ENCODE data around the gene MN1. TPM values are rescaled to one million over a fixed set of nuclear protein-coding genes. Genes with fewer than 3 reads are reported as not detected.

MN1 gene
- polyA plus RNA-seq, 3 donors, result 0.06 to 0.38 (median 0.29) TPM

DNA sequence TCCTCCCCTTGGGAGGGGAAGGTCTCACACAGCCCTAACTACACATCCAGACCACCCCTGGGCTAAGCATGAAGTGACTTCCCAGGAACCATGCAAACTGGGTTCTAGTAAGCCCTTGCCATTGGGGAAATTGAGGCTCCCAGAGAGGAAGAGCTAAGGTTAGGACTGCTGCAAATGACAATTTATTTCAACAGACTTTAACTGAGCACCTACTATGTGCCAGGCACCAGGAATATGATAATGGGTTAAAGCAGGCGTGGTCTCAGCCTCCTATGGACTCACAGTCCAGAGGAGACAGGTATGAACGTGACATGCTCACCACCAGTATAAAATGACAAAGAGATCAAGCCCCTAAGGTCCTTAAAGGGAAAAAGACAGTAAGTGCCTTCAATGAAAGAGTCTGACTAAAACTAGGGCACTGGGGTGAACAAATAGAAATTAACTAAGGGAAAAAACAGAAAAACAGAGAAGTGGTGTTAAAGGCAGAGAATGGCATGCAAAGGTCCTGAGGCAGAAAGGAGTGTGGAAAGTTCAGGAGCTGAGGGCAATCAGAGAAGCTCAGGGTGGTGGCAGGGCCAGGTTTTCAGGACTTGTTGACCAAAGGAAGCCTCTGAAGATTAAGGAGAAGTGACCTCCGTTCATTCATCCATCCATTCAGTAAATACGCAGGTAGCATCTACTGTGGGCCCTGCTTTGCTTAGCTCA lies 14.4 kb upstream of the MN1 start:
- H3K4me2 ChIP-seq (replicated peaks; ENCODE audit: extremely low read depth, low read length, poor library complexity, severe bottlenecking), result no peak overlapping the region
- H3K27me3 ChIP-seq (ENCODE audit: control insufficient read depth in 2 of 2, insufficient read depth in 2 of 2, low read length in 2 of 2), result no peaks in the 10 kb centered on the region
- Mint-ChIP-seq H3K36me3 (no peaks in the 10 kb centered on the region), H3K4me3 (no peak overlapping the region), H3K27ac (no peak overlapping the region), H3K4me1 (no peaks in the 10 kb centered on the region), H3K27me3 (ENCODE audit: low read depth in 3 of 3) (peaks cover 1 to 6% (median 2%) of the 10 kb centered on the region in 3 donors), H3K9me3 (peaks cover 0 to 2% (median 0%) of the 10 kb centered on the region in 7 donors)
- no peak for DNase-seq
- no peak overlapping the region for H3K4me3 ChIP-seq (replicated peaks in 1 of 3; ENCODE audit: low read depth in 2 of 3, low read length in 3 of 3)
- no peak overlapping the region for H2AFZ ChIP-seq (ENCODE audit: insufficient read depth, low read depth, low read length, poor library complexity, severe bottlenecking)
- no peak for TF ChIP-seq CTCF (IDR thresholded peaks at IDR 0.05)
- H3K4me1 ChIP-seq (ENCODE audit: control insufficient read depth in 1 of 2, insufficient read depth in 2 of 2, low read length in 2 of 2), result no peaks in the 10 kb centered on the region
- no peaks in the 10 kb centered on the region for H3K79me2 ChIP-seq (ENCODE audit: insufficient read depth, low read length)
- intact Hi-C loops (cut with micrococcal nuclease), result loop anchor here in 1 of 2 donors (10.0 kb wide), 1 partner anchor 1051 kb away; no protein-coding TSS in a partner anchor
- H3K9me3 ChIP-seq (replicated peaks in 1 of 2; ENCODE audit: control insufficient read depth in 1 of 2, insufficient read depth in 1 of 2, low read length in 2 of 2), result no peaks in the 10 kb centered on the region
- H4K20me1 ChIP-seq (ENCODE audit: insufficient read depth, low read length), result no peaks in the 10 kb centered on the region
- no peak overlapping the region for H3K27ac ChIP-seq (ENCODE audit: low read depth in 1 of 2, low read length in 2 of 2)
- H3K36me3 ChIP-seq (replicated peaks in 1 of 2; ENCODE audit: control insufficient read depth in 1 of 2, insufficient read depth in 2 of 2, low read length in 2 of 2), result no peaks in the 10 kb centered on the region
- no peak overlapping the region for H3K9ac ChIP-seq (ENCODE audit: insufficient read depth, low read length, poor library complexity, severe bottlenecking)
- WGBS (ENCODE audit: insufficient coverage), result 92% methylated on average over 2 of the region's 4 CpGs

- Mint-ChIP-seq H3K9me3 (peaks cover 0 to 2% (median 0%) of the 10 kb centered on the region in 7 donors), H3K27ac (no peak overlapping the region), H3K27me3 (ENCODE audit: low read depth in 3 of 3) (peaks cover 1 to 9% (median 2%) of the 10 kb centered on the region in 3 donors), H3K4me3 (no peak overlapping the region), H3K36me3 (no peaks in the 10 kb centered on the region), H3K4me1 (no peaks in the 10 kb centered on the region)
- Histone ChIP-seq H3K4me2 (replicated peaks; ENCODE audit: extremely low read depth, low read length, poor library complexity, severe bottlenecking) (no peak overlapping the region), H3K27me3 (ENCODE audit: control insufficient read depth in 2 of 2, insufficient read depth in 2 of 2, low read length in 2 of 2) (no peaks in the 10 kb centered on the region), H2AFZ (ENCODE audit: insufficient read depth, low read depth, low read length, poor library complexity, severe bottlenecking) (no peak overlapping the region), H3K4me3 (replicated peaks in 1 of 3; ENCODE audit: low read depth in 2 of 3, low read length in 3 of 3) (no peak overlapping the region), H3K4me1 (ENCODE audit: control insufficient read depth in 1 of 2, insufficient read depth in 2 of 2, low read length in 2 of 2) (no peaks in the 10 kb centered on the region), H4K20me1 (ENCODE audit: insufficient read depth, low read length) (no peaks in the 10 kb centered on the region), H3K9me3 (replicated peaks in 1 of 2; ENCODE audit: control insufficient read depth in 1 of 2, insufficient read depth in 1 of 2, low read length in 2 of 2) (no peaks in the 10 kb centered on the region), H3K27ac (ENCODE audit: low read depth in 1 of 2, low read length in 2 of 2) (no peak overlapping the region), H3K36me3 (replicated peaks in 1 of 2; ENCODE audit: control insufficient read depth in 1 of 2, insufficient read depth in 2 of 2, low read length in 2 of 2) (no peaks in the 10 kb centered on the region), H3K9ac (ENCODE audit: insufficient read depth, low read length, poor library complexity, severe bottlenecking) (no peak overlapping the region), H3K79me2 (ENCODE audit: insufficient read depth, low read length) (no peaks in the 10 kb centered on the region)
- no peak for TF ChIP-seq CTCF (IDR thresholded peaks at IDR 0.05)
- intact Hi-C loops (cut with micrococcal nuclease), result loop anchor here in 1 of 2 donors (10.0 kb wide), 1 partner anchor 1050 kb away; no protein-coding TSS in a partner anchor
- 82% methylated on average over 5 of the region's 6 CpGs for WGBS (ENCODE audit: insufficient coverage)
- DNase-seq, result no peak
Observed at GRCh38 chr22:27814993-27815392, 13.4 kb upstream of the MN1 start.

All from CD14-positive monocyte (primary cell).